HepG2 (cell line): Measurements from ENCODE around the gene BCAS3. TPM values are rescaled to one million over a fixed set of nuclear protein-coding genes. Genes with fewer than 3 reads are reported as not detected.
"Not testable (repeated sequence)": the region's sequence is repeated elsewhere in the genome, so short reads cannot be mapped to it uniquely, and the experiment has no call there.

Source experiments
- ATAC-seq: fragments of 200-7000 bp; cut with Tn5 transposase; 3 replicates; pipeline ENCODE4 v1.9.1; 2020; ENCODE audit warnings: mild to moderate bottlenecking, moderate library complexity
- BruUV-seq: library from RNA; stranded (reverse); fragments of 400-500 nt; replicated peaks from 2 replicates; lab custom pipeline; 2021; lab: Mats Ljungman, UMichigan
- CTCF ChIA-PET: fragments of 300-600 bp; formaldehyde crosslinking; extraction: SDS; loops from one replicate; lab custom pipeline; 2021; ENCODE audit warnings: low total read pairs, inconsistent platforms, low intra/inter-chr PET ratio; lab: Yijun Ruan, JAX
- POLR2A ChIA-PET: fragments of 350-600 bp; sonication (Branson Sonifier 250); formaldehyde crosslinking; loops from one replicate; lab custom pipeline; 2020; ENCODE audit warnings: antibody characterized with exemption, inconsistent platforms; lab: Yijun Ruan, JAX
- DNase-seq: peaks from one replicate; pipeline ENCODE4 v3.0.0-alpha.2; 2015; ENCODE audit warnings: low spot score
- FAIRE-seq: peaks from 3 replicates; lab custom pipeline; 2011; peaks lifted over from hg19 to GRCh38; lab: Jason Lieb, UNC
- H2AFZ ChIP-seq: one replicate; pipeline ENCODE4 v1.6.1; 2011; ENCODE audit warnings: low read length, inconsistent platforms
- H3K27ac ChIP-seq: fragments of 300-600 bp; 3 replicates; pipeline ENCODE4 v1.8.0; 2011; ENCODE audit warnings: mixed run types, mild to moderate bottlenecking, mixed read lengths, low read length, inconsistent platforms; ENCODE audit not compliant: insufficient read depth; ENCODE audit errors: extremely low read length
- H3K27me3 ChIP-seq, 2 experiments: fragments of 200-600 bp in 1 of 2; 2 replicates in 1 of 2; 3 replicates in 1 of 2; pipeline versions ENCODE4 v1.6.0 to v1.8.0; 2011; ENCODE audit warnings: low read length in 2 of 2, mild to moderate bottlenecking in 2 of 2, moderate library complexity in 2 of 2, inconsistent platforms in 1 of 2; ENCODE audit not compliant: insufficient read depth in 2 of 2, control insufficient read depth in 1 of 2
- H3K36me3 ChIP-seq, 2 experiments: fragments of 200-600 bp in 1 of 2; replicated peaks in 1 of 2; 2 replicates in 1 of 2; 3 replicates in 1 of 2; pipeline versions ENCODE4 v1.5.1 to v1.8.0; 2011; ENCODE audit warnings: low read length in 2 of 2, inconsistent platforms in 1 of 2; ENCODE audit not compliant: insufficient read depth in 2 of 2, control insufficient read depth in 1 of 2
- H3K4me1 ChIP-seq: 2 replicates; pipeline ENCODE4 v1.5.1; 2012; ENCODE audit warnings: low read length, inconsistent platforms; ENCODE audit not compliant: insufficient read depth
- H3K4me2 ChIP-seq: 2 replicates; pipeline ENCODE4 v1.6.0; 2011; ENCODE audit warnings: low read depth, low read length, inconsistent platforms
- H3K4me3 ChIP-seq, 3 experiments: fragments of 200-600 bp in 1 of 3; sonication (generic), shearing (Covaris generic) in 1 of 3; replicated peaks in 1 of 3; 2 replicates each; pipeline ENCODE4 v1.5.1; 2011 to 2016; ENCODE audit warnings: low read length in 3 of 3, inconsistent platforms in 2 of 3, low read depth in 2 of 3, mild to moderate bottlenecking in 2 of 3, control low read depth in 1 of 3, mixed read lengths in 1 of 3; ENCODE audit not compliant: insufficient read depth in 1 of 3
- H3K79me2 ChIP-seq: one replicate; pipeline ENCODE4 v1.6.1; 2011; ENCODE audit warnings: low read length, inconsistent platforms; ENCODE audit not compliant: insufficient read depth
- H3K9ac ChIP-seq: 2 replicates; pipeline ENCODE4 v1.6.0; 2011; ENCODE audit warnings: mild to moderate bottlenecking, low read depth, low read length, inconsistent platforms; ENCODE audit not compliant: insufficient read depth
- H3K9me3 ChIP-seq: 2 replicates; pipeline ENCODE4 v1.5.1; 2012; ENCODE audit warnings: mild to moderate bottlenecking, low read length
- H4K20me1 ChIP-seq: 2 replicates; pipeline ENCODE4 v1.6.0; 2011; ENCODE audit warnings: inconsistent platforms, mild to moderate bottlenecking, low read length, moderate library complexity; ENCODE audit not compliant: insufficient read depth
- CREM ChIP-seq, 2 experiments: sonication (generic) in 1 of 2; formaldehyde crosslinking in 1 of 2; IDR thresholded peaks; 2 replicates each; pipeline versions ENCODE4 v1.4.0 to v1.6.1; 2016 to 2020; ENCODE audit warnings: antibody characterized with exemption in 1 of 2, mild to moderate bottlenecking in 1 of 2, missing genetic modification reagents in 1 of 2
- MIER3 ChIP-seq: IDR thresholded peaks from 2 replicates; pipeline ENCODE4 v1.6.1; 2016; ENCODE audit warnings: missing compliant biosample characterization, borderline replicate concordance
- NCOA2 ChIP-seq: sonication (generic); formaldehyde crosslinking; IDR thresholded peaks from 2 replicates; pipeline ENCODE4 v1.8.0; 2022; ENCODE audit warnings: inconsistent platforms
- WGBS: methylation state at CpG from one replicate; pipeline ENCODE4 v1.1.6; 2017; ENCODE audit warnings: low lambda C conversion rate; 5-methylcytosine and 5-hydroxymethylcytosine counted together
- in situ Hi-C: cut with HindIII; loops from 2 replicates; pipeline ENCODE4 v1.10.0; 2017; ENCODE audit warnings: low pct_unique_long_range_greater_than_20kb; ENCODE audit not compliant: extremely low pct_ligation_motif_present
- intact Hi-C: fragments of 100-400 bp; cut with micrococcal nuclease; formaldehyde crosslinking; loops from one replicate; pipeline ENCODE4 v1.10.0; 2022; ENCODE audit not compliant: unreplicated experiment
- polyA plus RNA-seq, 8 experiments: library from polyadenylated mRNA; depleted of rRNA in 3 of 8; stranded (reverse) in 7 of 8; unstranded in 1 of 8; fragments of >200 nt; fragmentation: Illumina TruSeq in 4 of 8; extraction: Trizol in 4 of 8; gene quantifications; 2 replicates each; pipeline versions ENCODE4 v1.2.1 to v1.2.3, GENCODE V29; 2011 to 2016; ENCODE audit warnings: low read depth in 4 of 8, missing spikeins in 1 of 8, mixed read lengths in 1 of 8; ENCODE audit not compliant: insufficient read depth in 1 of 8
- total RNA-seq, 5 experiments: library from RNA; depleted of rRNA; stranded (reverse); fragments of >200 nt; fragmentation: Illumina TruSeq; extraction: Trizol; gene quantifications; 2 replicates each; pipeline ENCODE4 v1.2.3, GENCODE V29; 2016; ENCODE audit warnings: low read depth in 1 of 5
- TF ChIP-seq, protein P1 (sequence below): IDR thresholded peaks from 2 replicates; pipeline ENCODE4 v1.6.1; 2012; ENCODE audit warnings: low read depth, low read length, improper control_type of control experiment

BCAS3 gene
- total and polyA plus RNA-seq, 2 of the 13 experiments (the other 11 are each of a cell fraction or from before 2014, with no cell fraction given), result 10.7 to 11.2 TPM

DNA sequence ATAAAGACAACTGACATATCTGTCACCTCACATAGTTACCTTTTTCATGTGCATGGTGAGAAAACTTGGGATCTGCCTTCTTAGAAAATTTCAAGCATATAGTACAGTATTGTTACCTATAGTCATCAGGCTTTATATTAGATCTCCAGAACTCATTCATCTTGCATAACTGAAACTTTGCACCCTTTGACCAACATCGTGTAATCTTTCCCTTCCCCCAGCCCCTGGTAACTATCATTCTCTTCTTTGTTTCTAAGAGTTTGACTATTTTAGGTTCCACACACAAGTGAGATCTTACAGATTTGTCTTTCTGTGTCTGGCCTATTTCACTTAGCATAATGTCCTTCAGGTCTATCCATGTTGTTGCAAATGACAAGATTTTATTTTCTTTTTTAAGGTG is 751.6 kb downstream of the BCAS3 start (continued):
- TF ChIP-seq MIER3 (CRISPR knock-in tag) (peak; percentile 41; the same call in 1 of the 2 replicates), NCOA2 (CRISPR knock-in tag) (no peak), CREM (IDR thresholded peaks at IDR 0.05) (peak; percentile 49), CREM (CRISPR knock-in tag; IDR thresholded peaks at IDR 0.05) (no peak)
- TF ChIP-seq, protein P1, sequence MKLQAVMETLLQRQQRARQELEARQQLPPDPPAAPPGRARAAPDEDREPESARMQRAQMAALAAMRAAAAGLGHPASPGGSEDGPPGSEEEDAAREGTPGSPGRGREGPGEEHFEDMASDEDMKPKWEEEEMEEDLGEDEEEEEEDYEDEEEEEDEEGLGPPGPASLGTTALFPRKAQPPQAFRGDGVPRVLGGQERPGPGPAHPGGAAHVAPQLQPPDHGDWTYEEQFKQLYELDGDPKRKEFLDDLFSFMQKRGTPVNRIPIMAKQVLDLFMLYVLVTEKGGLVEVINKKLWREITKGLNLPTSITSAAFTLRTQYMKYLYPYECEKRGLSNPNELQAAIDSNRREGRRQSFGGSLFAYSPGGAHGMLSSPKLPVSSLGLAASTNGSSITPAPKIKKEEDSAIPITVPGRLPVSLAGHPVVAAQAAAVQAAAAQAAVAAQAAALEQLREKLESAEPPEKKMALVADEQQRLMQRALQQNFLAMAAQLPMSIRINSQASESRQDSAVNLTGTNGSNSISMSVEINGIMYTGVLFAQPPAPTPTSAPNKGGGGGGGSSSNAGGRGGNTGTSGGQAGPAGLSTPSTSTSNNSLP, result peak; percentile 52; the same call in 1 of the 2 replicates

DNA sequence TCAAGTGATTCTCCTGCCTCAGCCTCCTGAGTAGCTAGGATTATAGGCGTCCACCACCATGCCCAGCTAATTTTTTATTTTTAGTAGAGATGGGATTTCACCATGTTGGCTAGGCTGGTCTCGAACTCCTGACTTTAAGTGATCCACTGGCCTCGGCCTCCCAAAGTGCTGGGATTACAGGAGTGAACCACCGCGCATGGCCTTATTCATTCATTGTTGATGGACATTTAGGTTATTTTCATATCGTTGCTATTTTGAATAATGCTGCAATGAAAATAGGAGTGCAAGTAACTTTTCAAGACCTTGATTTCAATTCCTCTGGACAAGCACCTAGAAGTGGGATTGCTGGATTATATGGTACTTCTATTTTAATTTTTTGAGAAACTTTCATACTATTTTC is 752.2 kb downstream of the BCAS3 start:
- H3K27ac ChIP-seq, BruUV-seq, H3K4me3 ChIP-seq, H3K79me2 ChIP-seq, H3K9me3 ChIP-seq, H3K4me2 ChIP-seq, ATAC-seq, POLR2A ChIA-PET, intact Hi-C loops, H3K9ac ChIP-seq, H4K20me1 ChIP-seq, DNase-seq, FAIRE-seq, CTCF ChIA-PET, H2AFZ ChIP-seq, H3K36me3 ChIP-seq, H3K27me3 ChIP-seq: not testable (repeated sequence)
- H3K4me1 ChIP-seq, result peaks cover 53% of the 10 kb centered on the region
- 93% methylated on average over 6 of the region's 6 CpGs for WGBS
- in situ Hi-C loops, result loop anchor here (10.0 kb wide), 1 partner anchor 125 kb away; no protein-coding TSS in a partner anchor
